Fibroblast of villous mesenchyme (primary cell): ENCODE data around the gene NBPF1. TPM values are rescaled to one million over a fixed set of nuclear protein-coding genes. Genes with fewer than 3 reads are reported as not detected.
"Not testable (repeated sequence)": the region's sequence is repeated elsewhere in the genome, so short reads cannot be mapped to it uniquely, and the experiment has no call there.

ENCODE experiments used
- DNase-seq: peaks from one replicate; pipeline ENCODE4 v3.0.0-alpha.2; 2010; ENCODE audit warnings: low read depth
- H3K4me3 ChIP-seq: 2 replicates; pipeline ENCODE4 v1.5.1; 2011; ENCODE audit warnings: low read depth, mild to moderate bottlenecking, low read length
- CTCF ChIP-seq: IDR thresholded peaks from 2 replicates; pipeline ENCODE4 v1.5.1; 2012; ENCODE audit warnings: low read depth, mild to moderate bottlenecking, low read length; ENCODE audit not compliant: insufficient read depth
- total RNA-seq: library from RNA; depleted of rRNA; stranded (reverse); fragments of >200 nt; gene quantifications from 2 replicates; pipeline ENCODE4 v1.2.3, GENCODE V29; 2012

Gene NBPF1
- total RNA-seq = 52.2 and 60.9 TPM in 2 replicates

GRCh38 chr1:16613185-16614147 is at the start of gene NBPF1:
NBPF1 (minus strand) TSS chr1:16613564.
- peak; percentile 97 for DNase-seq
- TF ChIP-seq CTCF = no peak
- H3K4me3 ChIP-seq = peak within 1 kb of the TSS; percentile 72

- not testable (repeated sequence) for DNase-seq
These were observed 44.9 kb upstream of the NBPF1 start for GRCh38 chr1:16658234-16658633.

GRCh38 chr1:16656981-16657683 is 43.8 kb upstream of the NBPF1 start:
- not testable (repeated sequence) for DNase-seq, H3K4me3 ChIP-seq

More at GRCh38 chr1:16658234-16658633, 44.9 kb upstream of the NBPF1 start:
- H3K4me3 ChIP-seq = not testable (repeated sequence)

GRCh38 chr1:16656574-16656973 is 43.2 kb upstream of the NBPF1 start:
- DNase-seq, H3K4me3 ChIP-seq: not testable (repeated sequence)

GRCh38 chr1:16651560-16651959 is 38.2 kb upstream of the NBPF1 start:
- H3K4me3 ChIP-seq = not testable (repeated sequence)

GRCh38 chr1:16649960-16650359 is 36.6 kb upstream of the NBPF1 start:
- H3K4me3 ChIP-seq = not testable (repeated sequence)

More at GRCh38 chr1:16651560-16651959, 38.2 kb upstream of the NBPF1 start:
- DNase-seq = not testable (repeated sequence)

GRCh38 chr1:16649390-16649789 is 36.0 kb upstream of the NBPF1 start:
- DNase-seq, H3K4me3 ChIP-seq: not testable (repeated sequence)

More at GRCh38 chr1:16649960-16650359, 36.6 kb upstream of the NBPF1 start:
- not testable (repeated sequence) for DNase-seq

- not testable (repeated sequence) for H3K4me3 ChIP-seq, DNase-seq
These were observed 35.4 kb upstream of the NBPF1 start for GRCh38 chr1:16648756-16649155.

- H3K4me3 ChIP-seq, DNase-seq: not testable (repeated sequence)
These were observed 34.9 kb upstream of the NBPF1 start for GRCh38 chr1:16648250-16648649.

GRCh38 chr1:16647179-16648176 is 34.1 kb upstream of the NBPF1 start:
- H3K4me3 ChIP-seq, DNase-seq: not testable (repeated sequence)

GRCh38 chr1:16646716-16647115 is 33.4 kb upstream of the NBPF1 start:
- not testable (repeated sequence) for H3K4me3 ChIP-seq, DNase-seq

- DNase-seq = not testable (repeated sequence)
These were observed 32.8 kb upstream of the NBPF1 start for GRCh38 chr1:16646061-16646664.

GRCh38 chr1:16645271-16646060 is 32.1 kb upstream of the NBPF1 start:
- not testable (repeated sequence) for DNase-seq
- H3K4me3 ChIP-seq = peak overlapping the region; percentile 88

More at GRCh38 chr1:16646061-16646664, 32.8 kb upstream of the NBPF1 start:
- H3K4me3 ChIP-seq = not testable (repeated sequence)
